ENCODE data around the gene UQCRHL. TPM values are rescaled to one million over a fixed set of nuclear protein-coding genes. Genes with fewer than 3 reads are reported as not detected.
A peak's percentile ranks its signal among the peaks of the same experiment; 100 is the strongest.

Gene UQCRHL
- total RNA-seq, 1 experiment from 2014 or later: 11.2 TPM

DNA sequence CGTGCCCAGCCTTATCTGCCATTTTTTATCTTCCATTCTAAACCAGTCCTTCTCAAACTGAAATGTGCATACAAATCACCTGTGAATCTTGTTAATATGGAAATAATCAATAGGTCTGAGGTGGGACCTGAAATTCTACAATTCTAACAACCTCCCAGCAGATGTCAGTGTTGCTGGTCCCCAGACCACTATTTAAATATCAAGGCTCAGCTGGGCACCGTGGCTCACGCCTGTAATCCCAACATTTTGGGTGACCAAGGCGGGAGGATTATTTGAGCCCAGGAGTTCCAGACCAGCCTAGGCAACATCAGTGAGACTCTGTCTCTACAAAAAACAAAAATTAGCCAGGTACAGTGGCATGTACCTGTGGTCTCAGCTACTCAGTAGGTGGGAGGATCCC lies 4.1 kb downstream of the UQCRHL start:
- TF ChIP-seq, protein P1, sequence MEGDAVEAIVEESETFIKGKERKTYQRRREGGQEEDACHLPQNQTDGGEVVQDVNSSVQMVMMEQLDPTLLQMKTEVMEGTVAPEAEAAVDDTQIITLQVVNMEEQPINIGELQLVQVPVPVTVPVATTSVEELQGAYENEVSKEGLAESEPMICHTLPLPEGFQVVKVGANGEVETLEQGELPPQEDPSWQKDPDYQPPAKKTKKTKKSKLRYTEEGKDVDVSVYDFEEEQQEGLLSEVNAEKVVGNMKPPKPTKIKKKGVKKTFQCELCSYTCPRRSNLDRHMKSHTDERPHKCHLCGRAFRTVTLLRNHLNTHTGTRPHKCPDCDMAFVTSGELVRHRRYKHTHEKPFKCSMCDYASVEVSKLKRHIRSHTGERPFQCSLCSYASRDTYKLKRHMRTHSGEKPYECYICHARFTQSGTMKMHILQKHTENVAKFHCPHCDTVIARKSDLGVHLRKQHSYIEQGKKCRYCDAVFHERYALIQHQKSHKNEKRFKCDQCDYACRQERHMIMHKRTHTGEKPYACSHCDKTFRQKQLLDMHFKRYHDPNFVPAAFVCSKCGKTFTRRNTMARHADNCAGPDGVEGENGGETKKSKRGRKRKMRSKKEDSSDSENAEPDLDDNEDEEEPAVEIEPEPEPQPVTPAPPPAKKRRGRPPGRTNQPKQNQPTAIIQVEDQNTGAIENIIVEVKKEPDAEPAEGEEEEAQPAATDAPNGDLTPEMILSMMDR (conservative IDR thresholded peaks at IDR 0.05; ENCODE audit: low read depth, low read length): peak; percentile 59
- no peak for TF ChIP-seq EZH2phosphoT487 (IDR thresholded peaks at IDR 0.05; ENCODE audit: borderline replicate concordance, low read length)
- BruUV-seq (replicated peaks): no TSS peak
- Histone ChIP-seq H3K9me2 (replicated peaks; ENCODE audit: low read length) (no peaks in the 10 kb centered on the region), H3K79me2 (ENCODE audit: low read length) (no peaks in the 10 kb centered on the region), H4K20me1 (ENCODE audit: low read length) (no peaks in the 10 kb centered on the region), H3K4me3 (ENCODE audit: low read length) (no peak overlapping the region), H3K27me3 (ENCODE audit: low read length) (no peaks in the 10 kb centered on the region), H3K4me1 (ENCODE audit: insufficient read depth, low read length) (peaks cover 46% of the 10 kb centered on the region), H3K9me3 (ENCODE audit: low read length) (no peaks in the 10 kb centered on the region), H2AFZ (ENCODE audit: low read length) (no peak overlapping the region), H3F3A (ENCODE audit: low read length, unreplicated experiment) (no peaks in the 10 kb centered on the region), H3K27ac (ENCODE audit: low read length) (no peak overlapping the region), H3K4me2 (ENCODE audit: low read length) (no peak overlapping the region), H3K9ac (ENCODE audit: low read length) (no peak overlapping the region), H3K36me3 (ENCODE audit: low read depth, low read length) (no peaks in the 10 kb centered on the region)
- CTCF ChIA-PET: interaction anchor here (0.7 to 1.5 kb wide), 2 partner anchors 12 to 47 kb away, joined by 3 read pairs; no protein-coding TSS in a partner anchor
- POLR2A ChIA-PET (ENCODE audit: unreplicated experiment): no interaction called here
- ATAC-seq (no peak), DNase-seq (peak; percentile 59)
- intact Hi-C loops (cut with micrococcal nuclease): loop anchor here (2.0 kb wide), 1 partner anchor 191 kb away; no protein-coding TSS in a partner anchor

DNA sequence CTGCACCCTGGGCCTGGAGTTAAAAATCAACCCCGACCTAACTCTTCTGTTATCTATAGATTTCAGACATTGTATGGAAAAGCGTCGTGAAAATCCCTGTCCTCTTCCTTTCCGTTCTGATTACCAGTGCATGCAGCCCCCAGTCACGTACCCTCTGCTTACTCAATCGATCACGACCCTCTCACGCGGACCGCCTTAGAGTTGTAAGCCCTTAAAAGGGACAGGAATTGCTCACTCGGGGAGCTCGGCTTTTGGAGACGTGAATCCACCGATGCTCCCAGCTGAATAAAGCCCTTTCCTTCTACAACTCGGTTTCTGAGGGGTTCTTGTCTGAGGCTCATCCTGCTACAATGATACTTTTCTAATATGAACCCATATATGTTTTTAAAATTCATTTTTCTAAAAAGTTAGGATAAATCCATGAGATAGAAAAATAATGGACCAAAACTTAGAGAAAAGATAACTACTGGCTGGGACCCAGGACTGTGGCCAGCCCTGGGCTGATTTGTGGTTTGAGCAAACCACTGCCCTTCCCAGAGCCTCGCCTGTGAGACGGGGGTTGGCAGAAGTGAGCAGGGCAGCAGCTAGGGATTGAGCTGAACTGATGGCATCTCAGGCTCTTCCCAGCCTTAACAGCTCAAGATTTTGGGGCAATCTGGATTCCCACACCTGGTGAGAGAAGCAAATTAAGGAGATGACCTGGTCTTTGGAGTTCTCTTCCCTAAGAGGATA lies 5.0 kb downstream of the UQCRHL start:
- intact Hi-C loops (cut with micrococcal nuclease): loop anchor here (2.0 kb wide), 1 partner anchor 192 kb away; no protein-coding TSS in a partner anchor
- H3K36me3 ChIP-seq (ENCODE audit: low read depth, low read length): no peaks in the 10 kb centered on the region
- peaks cover 5% of the 10 kb centered on the region for H3K79me2 ChIP-seq (ENCODE audit: low read length)
- H3K4me1 ChIP-seq (ENCODE audit: insufficient read depth, low read length): peaks cover 53% of the 10 kb centered on the region
- H3K9me3 ChIP-seq (ENCODE audit: low read length): no peaks in the 10 kb centered on the region
- no peaks in the 10 kb centered on the region for H3K9me2 ChIP-seq (replicated peaks; ENCODE audit: low read length)
- ATAC-seq (0 out of 2 replicates have a peak, but pooled peaks have one; percentile 6), DNase-seq (peak; percentile 63)
- CTCF ChIA-PET: interaction anchor here (0.6 to 1.5 kb wide), 2 partner anchors 11 to 14 kb away, joined by 3 to 6 read pairs; no protein-coding TSS in a partner anchor
- no peaks in the 10 kb centered on the region for H4K20me1 ChIP-seq (ENCODE audit: low read length)
- BruUV-seq (replicated peaks): no TSS peak
- no peaks in the 10 kb centered on the region for H3F3A ChIP-seq (ENCODE audit: low read length, unreplicated experiment)
- peak overlapping the region; percentile 17; the same call in 1 of the 2 replicates for H3K4me2 ChIP-seq (ENCODE audit: low read length)
- TF ChIP-seq, protein P1 (conservative IDR thresholded peaks at IDR 0.05; ENCODE audit: low read depth, low read length): no peak
- TF ChIP-seq EZH2 (IDR thresholded peaks at IDR 0.05; ENCODE audit: low read length, unreplicated experiment): no peak
- no peak for TF ChIP-seq EZH2phosphoT487 (IDR thresholded peaks at IDR 0.05; ENCODE audit: borderline replicate concordance, low read length)
- no peak overlapping the region for H3K9ac ChIP-seq (ENCODE audit: low read length)
- POLR2A ChIA-PET (ENCODE audit: unreplicated experiment): interaction anchor here (0.7 kb wide), 1 partner anchor 32 kb away, joined by 3 read pairs; no protein-coding TSS in a partner anchor
- H3K4me3 ChIP-seq (ENCODE audit: low read length): no peak overlapping the region
- H2AFZ ChIP-seq (ENCODE audit: low read length): no peak overlapping the region
- H3K27ac ChIP-seq (ENCODE audit: low read length): no peak overlapping the region
- H3K27me3 ChIP-seq (ENCODE audit: low read length): no peaks in the 10 kb centered on the region

All from PC-3 (cell line).